ENCODE data around the gene ESYT3. TPM values are rescaled to one million over a fixed set of nuclear protein-coding genes. Genes with fewer than 3 reads are reported as not detected.

Gene ESYT3
- total RNA-seq, 1 experiment from 2014 or later = 0.15 TPM

- no peaks in the 10 kb centered on the region for H3K4me1 ChIP-seq (ENCODE audit: insufficient read depth, low read length, poor library complexity, severe bottlenecking)
- H3K27ac ChIP-seq (ENCODE audit: low read depth, low read length, poor library complexity, severe bottlenecking) = no peak overlapping the region
- POLR2A ChIA-PET (ENCODE audit: low non-redundant PET) = no interaction called here
- intact Hi-C loops (cut with micrococcal nuclease; ENCODE audit: unreplicated experiment) = no loop called here
- no peaks in the 10 kb centered on the region for H3K9me3 ChIP-seq (ENCODE audit: low read depth, low read length, poor library complexity, severe bottlenecking)
- DNase-seq (ENCODE audit: low spot score) = no peak
- H3K4me3 ChIP-seq (ENCODE audit: low read depth, low read length, poor library complexity, severe bottlenecking) = no peak overlapping the region
- H3K27me3 ChIP-seq (replicated peaks; ENCODE audit: insufficient read depth, low read depth, low read length, poor library complexity) = peaks cover 22% of the 10 kb centered on the region
- no peak for TF ChIP-seq EZH2 (IDR thresholded peaks at IDR 0.05; ENCODE audit: borderline replicate concordance, low read depth, low read length, poor library complexity, severe bottlenecking)
- TF ChIP-seq, protein P1, sequence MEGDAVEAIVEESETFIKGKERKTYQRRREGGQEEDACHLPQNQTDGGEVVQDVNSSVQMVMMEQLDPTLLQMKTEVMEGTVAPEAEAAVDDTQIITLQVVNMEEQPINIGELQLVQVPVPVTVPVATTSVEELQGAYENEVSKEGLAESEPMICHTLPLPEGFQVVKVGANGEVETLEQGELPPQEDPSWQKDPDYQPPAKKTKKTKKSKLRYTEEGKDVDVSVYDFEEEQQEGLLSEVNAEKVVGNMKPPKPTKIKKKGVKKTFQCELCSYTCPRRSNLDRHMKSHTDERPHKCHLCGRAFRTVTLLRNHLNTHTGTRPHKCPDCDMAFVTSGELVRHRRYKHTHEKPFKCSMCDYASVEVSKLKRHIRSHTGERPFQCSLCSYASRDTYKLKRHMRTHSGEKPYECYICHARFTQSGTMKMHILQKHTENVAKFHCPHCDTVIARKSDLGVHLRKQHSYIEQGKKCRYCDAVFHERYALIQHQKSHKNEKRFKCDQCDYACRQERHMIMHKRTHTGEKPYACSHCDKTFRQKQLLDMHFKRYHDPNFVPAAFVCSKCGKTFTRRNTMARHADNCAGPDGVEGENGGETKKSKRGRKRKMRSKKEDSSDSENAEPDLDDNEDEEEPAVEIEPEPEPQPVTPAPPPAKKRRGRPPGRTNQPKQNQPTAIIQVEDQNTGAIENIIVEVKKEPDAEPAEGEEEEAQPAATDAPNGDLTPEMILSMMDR (conservative IDR thresholded peaks at IDR 0.05; ENCODE audit: low read depth, low read length) = no peak
- BruUV-seq (replicated peaks) = no TSS peak
- H3K36me3 ChIP-seq (ENCODE audit: insufficient read depth, low read length, poor library complexity, severe bottlenecking) = no peaks in the 10 kb centered on the region
- CTCF ChIA-PET = no interaction called here
These were observed 5.2 kb downstream of the ESYT3 start for GRCh38 chr3:138439646-138440045.

GRCh38 chr3:138440121-138440521 is 5.7 kb downstream of the ESYT3 start:
- no peaks in the 10 kb centered on the region for H3K36me3 ChIP-seq (ENCODE audit: insufficient read depth, low read length, poor library complexity, severe bottlenecking)
- no peaks in the 10 kb centered on the region for H3K9me3 ChIP-seq (ENCODE audit: low read depth, low read length, poor library complexity, severe bottlenecking)
- peaks cover 17% of the 10 kb centered on the region for H3K27me3 ChIP-seq (replicated peaks; ENCODE audit: insufficient read depth, low read depth, low read length, poor library complexity)
- H3K4me1 ChIP-seq (ENCODE audit: insufficient read depth, low read length, poor library complexity, severe bottlenecking) = no peaks in the 10 kb centered on the region
- ChIA-PET CTCF (no interaction called here), POLR2A (ENCODE audit: low non-redundant PET) (no interaction called here)
- no peak for DNase-seq (ENCODE audit: low spot score)
- TF ChIP-seq, protein P1 (conservative IDR thresholded peaks at IDR 0.05; ENCODE audit: low read depth, low read length) = no peak
- no peak for TF ChIP-seq EZH2 (IDR thresholded peaks at IDR 0.05; ENCODE audit: borderline replicate concordance, low read depth, low read length, poor library complexity, severe bottlenecking)
- BruUV-seq (replicated peaks) = no TSS peak
- H3K4me3 ChIP-seq (ENCODE audit: low read depth, low read length, poor library complexity, severe bottlenecking) = no peak overlapping the region
- intact Hi-C loops (cut with micrococcal nuclease; ENCODE audit: unreplicated experiment) = no loop called here
- no peak overlapping the region for H3K27ac ChIP-seq (ENCODE audit: low read depth, low read length, poor library complexity, severe bottlenecking)

DNA sequence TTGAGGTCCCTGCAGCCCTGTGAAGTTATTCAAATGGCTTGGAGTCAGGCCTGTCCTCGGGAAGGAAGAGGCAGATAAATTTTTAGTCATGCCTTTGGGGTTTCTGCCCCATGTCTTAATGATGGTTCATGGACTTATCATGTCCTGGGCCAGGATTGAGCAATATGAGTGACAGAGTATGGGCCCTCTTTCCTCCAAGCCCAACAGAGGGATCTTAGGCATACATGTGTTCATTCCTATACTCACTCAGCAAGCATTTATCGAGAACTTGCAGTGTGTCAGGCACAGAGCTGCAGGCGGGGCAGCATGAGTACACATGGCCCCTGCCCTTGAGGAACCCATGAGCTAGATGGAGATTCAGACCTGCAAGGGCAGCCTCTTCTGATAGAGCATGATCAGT is 6.2 kb downstream of the ESYT3 start:
- intact Hi-C loops (cut with micrococcal nuclease; ENCODE audit: unreplicated experiment) = no loop called here
- ChIA-PET POLR2A (ENCODE audit: low non-redundant PET) (no interaction called here), CTCF (no interaction called here)
- H3K27me3 ChIP-seq (replicated peaks; ENCODE audit: insufficient read depth, low read depth, low read length, poor library complexity) = peaks cover 12% of the 10 kb centered on the region
- no peaks in the 10 kb centered on the region for H3K4me1 ChIP-seq (ENCODE audit: insufficient read depth, low read length, poor library complexity, severe bottlenecking)
- TF ChIP-seq EZH2 (IDR thresholded peaks at IDR 0.05; ENCODE audit: borderline replicate concordance, low read depth, low read length, poor library complexity, severe bottlenecking) = no peak
- TF ChIP-seq, protein P1 (conservative IDR thresholded peaks at IDR 0.05; ENCODE audit: low read depth, low read length) = no peak
- no peak overlapping the region for H3K27ac ChIP-seq (ENCODE audit: low read depth, low read length, poor library complexity, severe bottlenecking)
- DNase-seq (ENCODE audit: low spot score) = no peak
- H3K9me3 ChIP-seq (ENCODE audit: low read depth, low read length, poor library complexity, severe bottlenecking) = no peaks in the 10 kb centered on the region
- H3K4me3 ChIP-seq (ENCODE audit: low read depth, low read length, poor library complexity, severe bottlenecking) = no peak overlapping the region
- no peaks in the 10 kb centered on the region for H3K36me3 ChIP-seq (ENCODE audit: insufficient read depth, low read length, poor library complexity, severe bottlenecking)
- BruUV-seq (replicated peaks) = no TSS peak

Data from A673 (cell line).